GM18951 (cell line): ENCODE data around the gene LDHAL6A.

Experiments used
- POLR2A ChIP-seq: IDR thresholded peaks from 4 replicates; pipeline ENCODE4 v1.6.1; 2011; ENCODE audit warnings: mild to moderate bottlenecking; ENCODE audit not compliant: insufficient read length, insufficient read depth; ENCODE audit errors: extremely low read depth
- in situ Hi-C: fragments of 300-500 bp; cut with MboI; formaldehyde crosslinking; loops from one replicate; pipeline ENCODE4 v1.12.0; 2022; ENCODE audit warnings: low sequenced_read_pairs, mixed read lengths, inconsistent platforms; ENCODE audit not compliant: unreplicated experiment

LDHAL6A gene

DNA sequence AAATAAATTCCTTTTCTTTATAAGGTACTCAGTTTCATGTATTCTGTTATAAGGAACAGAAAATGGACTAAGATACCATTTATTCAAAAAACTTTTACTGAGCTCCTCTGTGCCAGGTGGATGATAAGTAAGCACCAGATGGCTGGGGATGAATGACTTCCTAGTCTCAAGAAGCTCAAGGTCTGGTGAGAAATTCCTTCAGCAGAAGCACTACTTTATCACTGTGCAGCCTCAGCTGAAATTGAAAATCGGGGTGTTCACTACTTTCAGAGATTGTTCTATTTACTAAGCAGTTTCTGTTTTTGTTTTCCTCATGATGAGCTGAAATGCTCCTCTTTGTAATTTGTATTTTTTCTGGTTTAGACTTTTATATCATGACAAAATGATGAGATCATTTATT is 7.8 kb downstream of the LDHAL6A start:
- in situ Hi-C loops, result no loop called here
- no peak for TF ChIP-seq POLR2A

DNA sequence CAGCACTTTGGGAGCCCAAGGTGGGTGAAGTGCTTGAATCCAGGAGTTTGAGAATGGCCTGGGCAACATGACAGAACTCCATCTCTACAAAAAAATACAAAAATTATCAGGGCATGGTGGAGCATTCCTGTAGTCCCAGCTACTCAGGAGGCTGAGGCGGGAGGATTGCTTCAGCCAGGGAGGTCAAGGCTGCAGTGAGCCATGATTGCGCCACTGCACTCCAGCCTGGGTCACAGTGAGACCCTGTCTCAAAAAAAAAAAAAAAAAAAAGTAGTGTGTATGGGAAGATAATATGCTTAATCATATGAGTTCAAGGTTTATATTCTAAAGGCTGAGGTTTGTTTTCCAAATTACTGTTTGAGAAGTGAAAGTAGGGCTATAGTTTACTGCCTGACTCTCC is 10.7 kb downstream of the LDHAL6A start:
- no peak for TF ChIP-seq POLR2A
- in situ Hi-C loops, result no loop called here

DNA sequence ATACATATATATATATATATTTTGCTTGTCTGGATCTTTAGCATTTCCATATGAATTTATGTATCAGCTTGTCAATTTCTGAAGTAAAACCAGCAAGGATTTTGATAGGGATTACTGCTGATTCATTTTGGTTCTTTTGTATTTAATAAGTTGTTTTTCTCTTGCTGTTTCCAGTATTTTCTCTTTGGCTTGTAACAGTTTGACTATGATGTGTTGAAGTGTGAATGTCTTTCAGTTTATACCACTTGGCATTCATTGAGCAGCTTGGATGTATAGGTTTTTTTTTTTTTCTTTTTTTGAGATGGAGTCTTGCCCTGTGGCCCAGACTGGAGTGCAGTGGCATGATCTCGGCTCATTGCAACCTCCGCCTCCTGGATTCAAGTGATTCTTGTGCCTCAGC is 12.4 kb downstream of the LDHAL6A start:
- in situ Hi-C loops, result no loop called here
- TF ChIP-seq POLR2A, result no peak

DNA sequence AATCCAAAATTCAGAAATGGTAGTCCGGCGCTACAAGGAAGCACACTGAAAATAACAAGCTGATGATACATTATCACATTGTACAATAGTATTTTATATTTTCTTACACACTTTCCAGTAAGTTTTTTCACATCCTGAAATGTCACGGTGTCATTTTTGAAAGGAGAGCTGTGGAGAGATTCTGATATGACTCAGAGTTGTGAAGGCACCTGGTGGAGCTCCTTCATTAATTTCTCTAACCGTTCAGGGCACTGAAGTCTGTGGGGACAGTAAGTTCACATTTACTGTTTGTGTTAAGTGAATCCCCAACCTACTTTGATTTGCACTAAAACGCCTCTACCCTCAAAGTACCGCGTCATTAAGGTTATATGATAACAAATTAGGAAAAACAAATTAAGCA is 13.3 kb downstream of the LDHAL6A start:
- in situ Hi-C loops, result no loop called here
- no peak for TF ChIP-seq POLR2A

DNA sequence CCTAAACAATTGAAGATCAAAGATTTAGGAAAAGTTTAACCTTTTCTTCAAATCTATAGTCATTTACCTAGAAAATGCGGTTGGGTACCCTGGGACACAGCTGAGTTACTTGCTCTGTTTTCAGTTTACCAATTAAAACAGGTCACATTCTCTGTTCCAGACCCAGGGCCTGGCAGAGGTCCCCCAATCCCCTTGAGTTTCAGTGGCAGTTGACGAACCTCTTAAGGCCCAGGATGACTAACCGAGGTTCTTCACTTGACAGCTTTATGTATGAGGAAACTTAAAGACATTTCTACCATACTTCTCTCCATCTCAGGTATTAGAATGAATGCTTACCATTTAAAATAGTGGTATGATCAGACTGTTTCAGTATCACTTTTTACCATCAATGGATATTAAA is 16.3 kb downstream of the LDHAL6A start:
- in situ Hi-C loops, result no loop called here
- TF ChIP-seq POLR2A, result no peak

DNA sequence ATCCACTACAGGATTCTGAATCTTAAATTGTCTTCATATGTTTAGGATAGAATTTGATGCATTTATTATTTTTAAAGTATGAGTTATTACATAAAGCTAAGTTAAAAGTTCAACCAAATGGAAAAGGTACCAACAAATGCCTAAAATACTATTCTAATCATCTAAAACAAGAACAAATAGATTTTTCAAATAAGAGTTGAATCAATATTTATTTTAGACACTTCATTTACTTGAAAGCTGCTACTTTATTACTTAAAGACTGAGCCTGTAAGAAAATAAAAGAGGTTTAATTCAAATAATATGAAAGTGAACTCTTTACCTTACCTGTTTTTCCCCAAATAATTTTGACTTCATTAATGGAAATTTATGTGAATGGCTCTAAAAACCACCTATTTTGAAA is 16.9 kb downstream of the LDHAL6A start:
- in situ Hi-C loops, result no loop called here
- TF ChIP-seq POLR2A, result no peak

DNA sequence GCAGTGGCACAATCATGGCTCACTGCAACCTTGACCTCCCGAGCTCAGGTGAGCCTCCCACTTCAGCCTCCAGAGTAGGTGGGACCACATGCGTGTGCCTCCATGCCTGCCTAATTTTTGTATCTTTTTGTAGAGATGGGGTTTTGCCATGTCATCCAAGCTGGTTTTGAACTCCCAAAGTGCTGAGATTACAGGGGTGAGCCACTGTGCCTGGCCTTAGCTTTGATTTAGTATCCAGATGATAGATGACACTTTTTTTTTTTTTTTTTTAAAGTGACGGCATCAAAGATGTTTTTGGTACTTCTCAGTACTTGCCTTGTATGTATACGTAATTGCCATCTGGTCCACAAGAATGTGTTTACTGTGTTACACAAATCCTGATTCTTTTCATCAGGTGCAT is 23.4 kb downstream of the LDHAL6A start:
- in situ Hi-C loops, result no loop called here
- no peak for TF ChIP-seq POLR2A

DNA sequence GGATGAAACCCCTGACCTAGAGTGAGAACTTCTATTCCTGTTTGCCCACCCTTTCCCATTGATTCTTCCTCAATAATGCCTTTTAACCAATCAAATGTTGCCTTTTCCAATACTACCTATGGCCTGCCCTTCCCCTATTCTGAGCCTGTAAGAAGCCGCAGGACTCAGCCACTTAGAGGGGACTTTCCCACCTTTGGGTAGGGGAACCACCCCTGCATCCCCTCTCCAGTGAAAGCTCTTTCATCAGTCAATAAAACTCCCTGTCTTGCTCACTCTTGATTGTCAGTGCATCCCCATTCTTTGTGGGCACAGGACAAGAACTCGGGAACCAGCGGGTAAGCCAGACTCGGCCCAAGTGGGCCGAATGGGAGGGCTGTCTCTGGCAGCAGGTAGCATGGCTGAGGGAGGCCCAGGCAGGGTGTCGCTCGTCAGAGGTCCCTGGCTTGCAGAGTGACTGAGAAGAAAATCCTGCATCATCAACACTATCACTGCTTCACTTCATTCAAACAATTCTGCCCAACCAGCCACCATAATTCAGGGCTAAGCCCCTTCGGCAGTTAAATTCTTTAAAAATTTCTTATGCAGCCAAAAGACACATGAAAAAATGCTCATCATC is 30.4 kb downstream of the LDHAL6A start:
- in situ Hi-C loops, result no loop called here
- no peak for TF ChIP-seq POLR2A

DNA sequence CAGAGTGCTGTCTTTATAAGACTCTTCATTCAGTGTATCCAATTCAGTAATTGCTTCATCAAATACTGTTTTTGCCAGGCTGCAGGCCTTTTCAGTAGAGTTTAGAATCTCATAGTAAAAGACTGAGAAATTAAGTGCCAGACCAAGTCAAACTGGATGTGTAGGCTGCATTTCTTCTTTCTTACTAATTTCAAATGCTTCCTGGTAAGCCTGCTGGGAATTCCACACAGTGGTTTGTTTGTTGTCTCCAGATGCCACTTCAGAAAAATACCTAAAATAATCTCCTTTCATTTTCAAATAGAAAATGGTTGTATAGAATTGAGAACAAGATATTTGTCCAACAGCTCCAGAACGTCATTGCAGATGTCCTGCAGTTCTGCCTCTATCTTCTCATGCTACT is 34.7 kb downstream of the LDHAL6A start:
- TF ChIP-seq POLR2A, result no peak
- in situ Hi-C loops, result no loop called here

DNA sequence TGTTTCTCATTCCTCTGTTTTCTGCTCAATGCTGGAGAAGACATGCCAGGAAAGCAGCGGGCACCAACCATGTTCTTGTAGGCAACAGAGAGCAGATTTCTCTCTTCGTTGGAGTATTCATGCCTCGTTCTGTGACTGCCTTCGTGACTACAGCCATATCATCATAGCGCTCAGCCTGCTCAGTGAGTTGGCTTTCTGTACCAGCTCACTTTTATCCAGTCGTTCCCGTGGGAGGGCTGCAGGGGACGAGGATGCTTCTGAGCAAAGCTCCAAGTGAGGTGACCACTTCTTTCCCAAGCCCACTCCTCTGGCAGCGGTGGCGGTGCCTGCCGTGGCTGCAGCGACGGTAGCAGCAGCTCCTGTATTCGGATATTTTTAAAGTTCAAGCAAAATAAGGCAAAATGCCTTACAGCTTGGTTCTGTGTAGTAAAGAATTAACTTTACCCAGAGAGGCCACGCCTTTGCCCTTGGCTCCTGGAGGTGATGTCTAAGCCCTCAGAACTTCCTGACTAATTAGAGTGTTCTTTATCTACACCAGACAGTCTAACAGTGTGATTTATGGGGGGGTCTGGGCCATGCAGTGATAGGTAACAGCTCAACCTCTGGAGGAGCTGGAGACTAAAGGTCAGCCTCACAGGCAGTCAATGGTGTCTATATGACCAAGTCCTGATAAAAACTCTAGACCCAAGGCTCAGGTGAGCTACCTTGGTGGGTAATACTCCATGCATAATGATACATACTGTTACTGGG is 35.3 kb downstream of the LDHAL6A start:
- no peak for TF ChIP-seq POLR2A

DNA sequence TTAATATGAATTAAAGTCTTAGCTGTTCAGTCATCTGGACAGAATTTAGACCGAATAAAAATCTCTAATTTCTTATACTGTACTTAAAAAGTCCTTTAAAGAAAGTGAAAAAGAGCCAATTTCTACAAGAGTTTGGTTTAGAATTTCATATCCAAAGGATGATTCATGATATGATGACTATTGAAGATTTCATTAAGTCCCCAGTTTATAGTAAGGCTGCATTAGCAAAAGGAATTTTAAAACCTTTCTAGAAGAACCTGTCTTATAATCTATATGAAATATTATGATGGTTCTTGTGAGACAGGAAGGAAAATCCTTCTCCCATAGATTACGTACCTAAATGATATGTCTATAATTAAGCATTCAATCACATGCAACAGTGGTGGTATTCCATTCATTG is 36.3 kb downstream of the LDHAL6A start:
- in situ Hi-C loops, result no loop called here
- TF ChIP-seq POLR2A, result no peak

More for the DNA sequence above, 35.3 kb downstream of the LDHAL6A start:
- in situ Hi-C loops, result no loop called here

DNA sequence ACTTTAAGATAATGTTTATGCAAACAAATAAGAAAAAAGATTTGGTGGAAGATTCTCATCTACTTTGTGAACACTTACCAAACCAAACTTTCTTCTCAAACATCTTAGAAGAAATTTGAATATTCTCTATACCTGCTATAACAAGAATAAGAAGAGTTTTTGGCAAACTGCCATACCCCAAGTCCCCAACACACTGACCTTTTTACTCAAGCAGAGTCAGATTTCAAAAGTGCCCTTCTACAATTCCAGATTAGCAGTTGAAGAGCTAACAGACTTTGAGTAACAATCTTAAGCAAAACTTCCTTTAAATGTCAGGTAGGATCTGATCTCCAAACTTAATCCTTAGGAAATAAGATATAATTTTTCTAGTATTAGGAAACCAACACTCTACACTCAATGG is 37.2 kb downstream of the LDHAL6A start:
- in situ Hi-C loops, result no loop called here
- TF ChIP-seq POLR2A, result no peak

DNA sequence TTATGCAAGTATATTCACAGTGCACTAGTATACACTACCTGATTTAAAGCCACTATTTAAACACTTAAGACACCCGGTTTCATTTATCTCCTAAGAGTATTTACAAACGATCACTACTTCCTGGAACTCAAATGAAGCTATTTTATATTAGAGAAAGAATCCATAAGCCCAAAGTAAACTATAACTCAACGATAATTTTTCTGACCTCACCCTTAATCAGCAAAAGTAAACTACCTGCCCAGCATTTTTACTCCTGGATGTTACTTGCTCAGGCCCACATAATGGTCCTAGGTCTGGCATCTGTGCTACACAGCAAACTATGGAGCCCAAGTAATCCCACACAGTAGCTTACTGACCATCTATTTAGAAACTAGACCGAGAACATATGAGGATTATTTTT is 37.7 kb downstream of the LDHAL6A start:
- in situ Hi-C loops, result no loop called here
- no peak for TF ChIP-seq POLR2A

DNA sequence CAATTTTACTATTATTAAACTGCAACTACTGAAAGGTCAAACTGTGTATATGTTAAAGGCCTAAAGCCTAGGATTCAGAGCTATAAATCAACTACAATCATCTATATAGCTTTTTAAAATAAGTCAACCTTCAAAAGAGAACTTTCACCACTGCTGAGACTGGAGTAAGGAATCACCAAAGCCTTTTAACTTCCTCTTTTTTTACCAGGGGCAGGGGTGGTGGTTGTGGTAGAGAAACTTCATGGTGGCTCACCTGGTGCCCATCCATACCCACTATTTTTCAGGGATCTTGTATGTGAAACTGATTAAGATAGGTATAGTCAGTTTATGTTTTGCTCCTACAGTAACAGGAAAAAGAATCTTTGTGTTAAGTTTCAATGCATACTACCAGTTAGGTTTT is 39.6 kb downstream of the LDHAL6A start:
- in situ Hi-C loops, result no loop called here

DNA sequence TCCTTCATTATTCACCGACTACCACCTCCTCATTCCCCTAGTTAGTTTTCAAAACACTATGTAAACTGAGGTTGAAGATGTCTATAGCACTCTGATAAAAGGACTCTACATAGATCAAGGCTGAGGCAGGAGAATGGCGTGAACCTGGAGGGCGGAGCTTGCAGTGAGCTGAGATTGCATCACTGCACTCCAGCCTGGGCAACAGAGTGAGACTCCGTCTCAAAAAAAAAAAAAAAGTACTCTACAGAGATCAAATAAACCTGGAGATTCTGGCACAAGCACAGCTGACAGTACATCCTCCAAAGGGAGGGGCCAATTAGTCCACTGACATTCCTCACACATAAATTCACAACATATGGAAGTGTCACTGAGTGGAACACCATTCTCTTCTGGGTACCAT is 40.0 kb downstream of the LDHAL6A start:
- TF ChIP-seq POLR2A, result no peak
- in situ Hi-C loops, result no loop called here

More for the DNA sequence above, 39.6 kb downstream of the LDHAL6A start:
- TF ChIP-seq POLR2A, result no peak

DNA sequence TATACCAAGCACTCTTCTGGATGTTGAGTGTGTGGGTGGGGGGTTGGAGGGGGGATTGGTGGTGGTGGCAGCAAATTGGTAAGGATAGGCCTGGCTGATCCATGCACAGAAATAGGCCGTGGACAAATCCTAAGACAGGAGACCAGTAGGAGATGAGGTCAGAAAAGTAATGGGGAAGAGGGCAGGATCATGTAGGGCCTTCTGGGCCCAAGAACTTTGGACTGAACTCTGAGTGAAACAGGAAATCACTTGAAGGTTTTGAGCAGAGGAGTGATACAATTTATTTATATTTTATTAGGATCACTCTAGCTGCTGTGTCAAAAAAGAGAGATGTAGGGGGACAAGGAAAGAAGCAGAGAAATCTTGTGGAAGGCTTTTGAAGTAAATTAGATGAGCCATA is 42.4 kb downstream of the LDHAL6A start:
- in situ Hi-C loops, result no loop called here
- no peak for TF ChIP-seq POLR2A
